Measurements from ENCODE around the gene RNF212. TPM values are rescaled to one million over a fixed set of nuclear protein-coding genes. Genes with fewer than 3 reads are reported as not detected.

The RNF212 gene
- total RNA-seq, 1 donor from 2014 or later: 9.1 TPM

DNA sequence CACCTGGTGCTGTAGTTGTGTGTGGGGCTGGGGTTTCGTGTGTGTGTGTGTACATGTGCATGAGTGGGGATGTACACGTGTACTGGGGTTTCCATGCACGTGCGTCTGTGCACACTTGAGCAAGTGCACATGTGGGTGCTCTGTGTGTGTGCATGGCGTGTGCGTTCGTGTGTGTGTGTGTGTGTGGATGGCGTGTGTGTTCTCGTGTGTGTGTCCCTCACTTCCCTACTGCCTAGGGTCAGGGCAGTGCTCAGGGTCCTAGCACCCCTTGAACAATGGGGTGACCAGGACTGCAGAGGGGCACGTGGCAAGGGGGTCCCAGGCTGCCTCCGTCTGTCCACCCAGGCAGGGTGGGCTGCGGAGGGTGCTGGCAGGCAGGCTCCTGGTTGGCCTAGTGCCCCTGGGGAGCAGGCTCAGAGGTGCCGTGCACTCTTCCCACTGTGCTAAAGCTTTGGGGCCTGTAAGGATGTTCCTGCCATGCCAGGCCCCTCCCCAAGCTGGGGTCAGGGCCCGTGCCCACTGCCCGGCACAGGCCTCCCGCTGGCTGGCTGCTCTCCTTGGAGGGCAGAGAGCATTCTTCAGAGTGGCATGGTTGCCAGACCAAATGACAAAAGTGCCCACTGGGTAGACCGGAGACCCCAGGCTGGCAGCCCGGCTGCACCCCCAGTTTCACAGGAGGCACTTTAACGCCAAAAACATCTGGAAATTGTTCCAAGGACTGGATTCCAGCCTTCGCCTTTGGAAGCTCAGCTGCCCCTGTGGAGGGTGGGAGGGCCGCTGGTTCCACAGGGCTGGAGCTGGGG lies 72.8 kb downstream of the RNF212 start:
- H3K4me3 Mint-ChIP-seq (ENCODE audit: unreplicated experiment): no peak overlapping the region
- no peaks in the 10 kb centered on the region for H3K9me3 Mint-ChIP-seq (ENCODE audit: low read depth)
- TF ChIP-seq, protein P1, sequence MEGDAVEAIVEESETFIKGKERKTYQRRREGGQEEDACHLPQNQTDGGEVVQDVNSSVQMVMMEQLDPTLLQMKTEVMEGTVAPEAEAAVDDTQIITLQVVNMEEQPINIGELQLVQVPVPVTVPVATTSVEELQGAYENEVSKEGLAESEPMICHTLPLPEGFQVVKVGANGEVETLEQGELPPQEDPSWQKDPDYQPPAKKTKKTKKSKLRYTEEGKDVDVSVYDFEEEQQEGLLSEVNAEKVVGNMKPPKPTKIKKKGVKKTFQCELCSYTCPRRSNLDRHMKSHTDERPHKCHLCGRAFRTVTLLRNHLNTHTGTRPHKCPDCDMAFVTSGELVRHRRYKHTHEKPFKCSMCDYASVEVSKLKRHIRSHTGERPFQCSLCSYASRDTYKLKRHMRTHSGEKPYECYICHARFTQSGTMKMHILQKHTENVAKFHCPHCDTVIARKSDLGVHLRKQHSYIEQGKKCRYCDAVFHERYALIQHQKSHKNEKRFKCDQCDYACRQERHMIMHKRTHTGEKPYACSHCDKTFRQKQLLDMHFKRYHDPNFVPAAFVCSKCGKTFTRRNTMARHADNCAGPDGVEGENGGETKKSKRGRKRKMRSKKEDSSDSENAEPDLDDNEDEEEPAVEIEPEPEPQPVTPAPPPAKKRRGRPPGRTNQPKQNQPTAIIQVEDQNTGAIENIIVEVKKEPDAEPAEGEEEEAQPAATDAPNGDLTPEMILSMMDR (IDR thresholded peaks at IDR 0.05): no peak
- no peaks in the 10 kb centered on the region for H3K36me3 Mint-ChIP-seq (ENCODE audit: low read depth)
- peak overlapping the region; percentile 79 for H3K27ac Mint-ChIP-seq (ENCODE audit: unreplicated experiment)
- H3K27me3 Mint-ChIP-seq (ENCODE audit: low read depth): no peaks in the 10 kb centered on the region
- DNase-seq (ENCODE audit: low spot score): no peak
- peaks cover 59% of the 10 kb centered on the region for H3K4me1 Mint-ChIP-seq (ENCODE audit: low read depth)

DNA sequence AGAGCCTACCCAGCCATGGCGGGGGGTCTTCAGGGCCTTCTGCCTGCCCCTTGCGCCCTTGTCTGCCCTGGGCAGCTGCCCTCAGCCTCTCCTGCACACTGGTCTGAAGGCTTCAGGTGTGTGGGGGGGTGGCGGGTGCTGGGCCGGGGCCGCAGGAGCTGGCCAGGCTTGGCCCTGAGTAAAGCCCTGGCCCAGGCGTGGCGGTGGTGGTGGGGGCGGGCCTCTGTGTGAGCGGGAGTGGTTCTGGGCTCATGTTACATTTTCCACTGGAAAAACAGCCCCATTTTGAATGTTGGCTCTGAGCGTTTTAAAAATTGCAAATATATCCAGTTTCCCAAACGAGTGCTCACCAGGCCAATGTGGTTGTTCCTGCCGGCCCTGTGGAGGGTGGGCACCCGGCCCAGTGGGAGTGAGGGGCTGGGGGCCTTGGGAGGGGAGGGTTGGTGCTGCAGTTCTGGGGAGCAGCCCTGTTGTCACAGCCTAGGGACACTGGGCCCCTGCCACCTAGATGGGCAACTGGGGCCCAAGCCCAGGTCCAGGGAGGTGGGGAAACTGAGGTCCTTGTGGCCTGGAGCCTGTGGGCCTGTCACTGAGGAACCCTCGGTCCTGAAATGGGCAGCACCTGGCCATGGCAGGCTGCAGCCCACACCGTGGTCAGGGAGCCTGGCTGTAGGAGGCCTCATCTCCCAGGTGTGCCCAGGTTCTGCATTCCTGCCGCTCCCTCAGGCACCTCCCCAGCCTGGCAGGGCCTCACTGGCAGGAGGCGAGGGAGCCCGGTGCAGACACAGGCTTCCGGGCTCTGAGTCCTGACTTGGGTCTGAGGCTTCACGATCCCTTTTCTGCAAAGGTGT lies 73.6 kb downstream of the RNF212 start:
- H3K27me3 Mint-ChIP-seq (ENCODE audit: low read depth): no peaks in the 10 kb centered on the region
- H3K4me1 Mint-ChIP-seq (ENCODE audit: low read depth): peaks cover 54% of the 10 kb centered on the region
- TF ChIP-seq, protein P1 (IDR thresholded peaks at IDR 0.05): no peak
- H3K36me3 Mint-ChIP-seq (ENCODE audit: low read depth): no peaks in the 10 kb centered on the region
- no peak overlapping the region for H3K4me3 Mint-ChIP-seq (ENCODE audit: unreplicated experiment)
- DNase-seq (ENCODE audit: low spot score): no peak
- no peaks in the 10 kb centered on the region for H3K9me3 Mint-ChIP-seq (ENCODE audit: low read depth)
- peak overlapping the region; percentile 80 for H3K27ac Mint-ChIP-seq (ENCODE audit: unreplicated experiment)

DNA sequence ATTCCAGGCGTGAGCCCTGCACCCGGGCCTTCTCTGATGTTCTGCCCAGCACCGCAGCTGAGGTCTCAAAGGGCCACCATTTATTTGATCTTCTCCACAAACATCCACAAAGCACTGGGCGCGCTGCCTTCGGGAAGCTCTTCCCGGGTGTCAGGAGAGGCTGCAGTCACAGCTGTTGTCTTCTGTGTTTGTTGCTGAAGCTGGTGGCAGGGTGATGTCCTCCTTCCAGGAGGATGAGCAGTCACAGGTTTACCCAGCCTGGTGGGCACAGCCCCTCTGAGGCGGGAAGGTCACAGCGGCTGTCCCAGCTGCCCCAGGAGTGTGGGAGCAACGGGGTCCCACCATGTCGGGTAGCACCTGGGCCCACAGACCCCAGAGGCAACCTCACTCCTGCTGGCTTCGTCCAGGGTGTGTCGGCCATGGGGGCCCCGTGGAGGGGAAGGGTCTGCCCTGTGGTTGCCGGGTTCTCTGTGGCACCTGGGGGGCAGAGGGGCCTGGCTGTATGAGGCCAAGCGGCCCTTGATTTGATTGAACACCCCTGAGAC lies 74.3 kb downstream of the RNF212 start:
- H3K9me3 Mint-ChIP-seq (ENCODE audit: low read depth): no peaks in the 10 kb centered on the region
- no peak for DNase-seq (ENCODE audit: low spot score)
- no peaks in the 10 kb centered on the region for H3K36me3 Mint-ChIP-seq (ENCODE audit: low read depth)
- H3K27me3 Mint-ChIP-seq (ENCODE audit: low read depth): no peaks in the 10 kb centered on the region
- no peak overlapping the region for H3K4me3 Mint-ChIP-seq (ENCODE audit: unreplicated experiment)
- peaks cover 47% of the 10 kb centered on the region for H3K4me1 Mint-ChIP-seq (ENCODE audit: low read depth)
- TF ChIP-seq, protein P1 (IDR thresholded peaks at IDR 0.05): no peak
- peak overlapping the region; percentile 27 for H3K27ac Mint-ChIP-seq (ENCODE audit: unreplicated experiment)

DNA sequence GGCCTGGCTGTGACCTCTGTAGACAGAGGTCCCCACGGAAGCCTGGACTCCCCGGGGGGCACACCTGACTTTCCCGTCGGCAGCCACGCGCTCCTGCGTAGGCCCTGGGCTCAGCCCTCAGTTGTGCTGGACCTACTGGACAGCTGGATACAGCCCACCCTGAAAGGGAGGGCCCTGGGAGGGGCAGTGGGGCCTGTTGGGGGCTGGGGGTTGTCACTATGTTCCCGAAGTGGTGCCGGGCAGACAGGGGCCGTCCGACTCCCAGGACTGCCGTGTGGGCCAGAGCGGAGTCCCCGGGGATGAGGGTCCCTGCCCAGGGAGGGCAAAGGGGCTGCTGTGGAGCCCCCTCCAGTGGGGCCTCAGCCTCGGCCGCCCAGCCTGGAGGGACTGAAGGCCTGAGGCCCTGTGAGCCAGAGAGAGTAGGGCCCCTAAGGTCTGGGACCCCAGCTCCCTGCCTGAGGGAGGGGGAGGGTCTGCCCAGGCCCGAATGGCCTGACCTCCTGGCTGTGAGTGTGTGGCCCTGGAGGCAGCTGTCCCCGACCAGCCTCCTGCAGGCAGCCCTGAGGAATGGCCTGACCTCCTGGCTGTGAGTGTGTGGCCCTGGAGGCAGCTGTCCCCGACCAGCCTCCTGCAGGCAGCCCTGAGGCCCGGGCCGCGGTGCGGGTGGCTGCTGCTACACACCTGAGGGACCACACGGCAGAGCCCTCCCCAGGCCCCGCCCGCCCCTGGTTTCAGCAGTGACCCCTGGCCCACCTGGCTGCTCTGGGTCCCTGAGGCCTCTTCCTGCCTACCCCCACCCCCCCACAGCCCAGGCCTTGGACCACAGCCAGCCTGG lies 76.2 kb downstream of the RNF212 start:
- Mint-ChIP-seq H3K4me3 (ENCODE audit: unreplicated experiment) (no peak overlapping the region), H3K36me3 (ENCODE audit: low read depth) (no peaks in the 10 kb centered on the region), H3K4me1 (ENCODE audit: low read depth) (peaks cover 35% of the 10 kb centered on the region), H3K27ac (ENCODE audit: unreplicated experiment) (no peak overlapping the region), H3K27me3 (ENCODE audit: low read depth) (no peaks in the 10 kb centered on the region), H3K9me3 (ENCODE audit: low read depth) (no peaks in the 10 kb centered on the region)
- no peak for DNase-seq (ENCODE audit: low spot score)
- TF ChIP-seq, protein P1 (IDR thresholded peaks at IDR 0.05): no peak

Data from chondrocyte (in vitro differentiated cells).